Lung (tissue), 12 donors: ENCODE results near the gene LLCFC1. TPM values are rescaled to one million over a fixed set of nuclear protein-coding genes. Genes with fewer than 3 reads are reported as not detected.

ENCODE experiments used
- ATAC-seq: fragments of 200-7000 bp; cut with Tn5 transposase; one replicate; pipeline ENCODE4 v1.9.1; 2020; ENCODE audit warnings: moderate number of reproducible peaks; ENCODE audit not compliant: insufficient read depth, low FRiP score
- DNase-seq, 3 donors: peaks; one replicate each; pipeline ENCODE4 v3.0.0-alpha.2; 2013 to 2017
- H3K27ac ChIP-seq, 2 donors: one replicate each; pipeline ENCODE4 v1.5.1; 2013; ENCODE audit warnings: mild to moderate bottlenecking in 2 of 2, moderate library complexity in 2 of 2, control low read depth in 1 of 2, inconsistent platforms in 1 of 2, low read depth in 1 of 2, low read length in 1 of 2
- H3K27me3 ChIP-seq, 3 donors: one replicate each; pipeline ENCODE4 v1.5.1; 2013; ENCODE audit warnings: low read length in 2 of 3; ENCODE audit not compliant: control insufficient read depth in 3 of 3, insufficient read depth in 3 of 3
- H3K36me3 ChIP-seq, 4 donors: one replicate each; pipeline ENCODE4 v1.5.1; 2013; ENCODE audit warnings: low read length in 4 of 4, mild to moderate bottlenecking in 1 of 4, moderate library complexity in 1 of 4; ENCODE audit not compliant: control insufficient read depth in 4 of 4, insufficient read depth in 4 of 4
- H3K4me1 ChIP-seq, 5 donors: one replicate each; pipeline ENCODE4 v1.5.1; 2013; ENCODE audit warnings: low read length in 5 of 5, mild to moderate bottlenecking in 2 of 5, moderate library complexity in 1 of 5; ENCODE audit not compliant: control insufficient read depth in 5 of 5, insufficient read depth in 5 of 5
- H3K4me3 ChIP-seq: one replicate; pipeline ENCODE4 v1.5.1; 2013; ENCODE audit warnings: mild to moderate bottlenecking, control low read depth, moderate library complexity
- H3K9ac ChIP-seq, 2 donors: one replicate each; pipeline ENCODE4 v1.5.1; 2013; ENCODE audit warnings: low read length in 2 of 2, control low read depth in 1 of 2; ENCODE audit not compliant: insufficient read depth in 1 of 2
- H3K9me3 ChIP-seq, 4 donors: one replicate each; pipeline ENCODE4 v1.5.1; 2013; ENCODE audit warnings: low read length in 3 of 4, mild to moderate bottlenecking in 1 of 4, moderate library complexity in 1 of 4; ENCODE audit not compliant: control insufficient read depth in 4 of 4, insufficient read depth in 3 of 4
- WGBS, 2 donors: extraction: QIAGEN DNeasy Blood & Tissue Kit; methylation state at CpG; one replicate each; pipeline ENCODE4 v1.1.7; 2013; 5-methylcytosine and 5-hydroxymethylcytosine counted together
- polyA plus RNA-seq, 2 donors: library from polyadenylated mRNA; stranded (reverse); fragments of 200-250 nt; gene quantifications; one replicate each; pipeline ENCODE4 v1.2.1, GENCODE V29; 2013
- total RNA-seq, 2 donors: library from RNA; depleted of rRNA in 1 of 2; stranded (reverse); fragments of >200 nt in 1 of 2; gene quantifications; one replicate each; pipeline ENCODE4 v1.2.1, GENCODE V29; 2014 to 2021
- TF ChIP-seq, protein P1 (sequence below): IDR thresholded peaks from 2 replicates; pipeline ENCODE4 v1.5.1; 2012; ENCODE audit warnings: mild to moderate bottlenecking; ENCODE audit errors: control extremely low read depth, extremely low read depth
- donor health status: control.
- donor health status: control.
- donor health status: Bipolar disorder and iron deficiency.
- donor health status: healthy.
- donor health status: DM: yes; HTN: yes; CAD: no.

Gene LLCFC1
- total and polyA plus RNA-seq, 4 donors = 0.22 to 0.70 TPM; not detected in 2

DNA sequence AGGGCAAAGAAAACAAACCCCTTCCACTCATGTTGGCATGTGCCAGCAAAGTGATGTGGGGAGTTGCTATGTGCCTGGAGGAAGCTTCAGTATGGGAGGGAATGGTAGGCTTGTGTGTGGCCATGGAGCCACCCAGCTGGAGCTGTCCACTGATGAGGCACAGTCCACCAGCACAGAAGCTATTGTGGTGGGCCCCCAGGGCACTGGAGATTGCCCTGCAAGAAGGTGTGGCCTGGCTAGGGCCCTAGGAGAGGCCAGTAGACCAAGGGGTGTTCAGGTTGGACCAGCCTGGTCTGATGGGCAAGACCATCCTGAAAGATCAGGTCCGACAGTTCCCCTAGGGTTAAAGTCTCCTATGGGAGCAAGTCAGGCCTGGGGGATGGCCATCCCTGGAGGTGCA, 45.0 kb downstream of the LLCFC1 start:
- H3K4me1 ChIP-seq = no peaks in the 10 kb centered on the region
- WGBS, 2 donors = 97 to 100% methylated on average over 1 of the region's 1 CpG
- H3K27me3 ChIP-seq = no peaks in the 10 kb centered on the region
- H3K36me3 ChIP-seq = no peaks in the 10 kb centered on the region
- TF ChIP-seq, protein P1, sequence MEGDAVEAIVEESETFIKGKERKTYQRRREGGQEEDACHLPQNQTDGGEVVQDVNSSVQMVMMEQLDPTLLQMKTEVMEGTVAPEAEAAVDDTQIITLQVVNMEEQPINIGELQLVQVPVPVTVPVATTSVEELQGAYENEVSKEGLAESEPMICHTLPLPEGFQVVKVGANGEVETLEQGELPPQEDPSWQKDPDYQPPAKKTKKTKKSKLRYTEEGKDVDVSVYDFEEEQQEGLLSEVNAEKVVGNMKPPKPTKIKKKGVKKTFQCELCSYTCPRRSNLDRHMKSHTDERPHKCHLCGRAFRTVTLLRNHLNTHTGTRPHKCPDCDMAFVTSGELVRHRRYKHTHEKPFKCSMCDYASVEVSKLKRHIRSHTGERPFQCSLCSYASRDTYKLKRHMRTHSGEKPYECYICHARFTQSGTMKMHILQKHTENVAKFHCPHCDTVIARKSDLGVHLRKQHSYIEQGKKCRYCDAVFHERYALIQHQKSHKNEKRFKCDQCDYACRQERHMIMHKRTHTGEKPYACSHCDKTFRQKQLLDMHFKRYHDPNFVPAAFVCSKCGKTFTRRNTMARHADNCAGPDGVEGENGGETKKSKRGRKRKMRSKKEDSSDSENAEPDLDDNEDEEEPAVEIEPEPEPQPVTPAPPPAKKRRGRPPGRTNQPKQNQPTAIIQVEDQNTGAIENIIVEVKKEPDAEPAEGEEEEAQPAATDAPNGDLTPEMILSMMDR = no peak
- H3K9me3 ChIP-seq = no peaks in the 10 kb centered on the region
- no peak overlapping the region for H3K9ac ChIP-seq
- DNase-seq (no peak), ATAC-seq (no peak)
- no peak overlapping the region for H3K27ac ChIP-seq
- no peak overlapping the region for H3K4me3 ChIP-seq

Other genes with a start within 250 kb of the LLCFC1 start
- 10 to 100 TPM in 1 of 2 donors, not detected in 1; 16.8 TPM for gene PRSS1, start 190.0 kb upstream of the LLCFC1 start, total RNA-seq
- gene PRSS1, start 190.0 kb upstream of the LLCFC1 start, polyA plus RNA-seq = 1 to 10 TPM in 1 of 2 donors, under 1 TPM in 1; 0.41 to 1.1 TPM
- gene PRSS2, start 168.5 kb upstream of the LLCFC1 start, total RNA-seq = 10 to 100 TPM in 1 of 2 donors, not detected in 1; 47.9 TPM
- gene PRSS2, start 168.5 kb upstream of the LLCFC1 start, polyA plus RNA-seq = 1 to 10 TPM in 1 of 2 donors, under 1 TPM in 1; 0.35 to 1.7 TPM
- gene EPHB6, start 84.4 kb upstream of the LLCFC1 start, total RNA-seq = 10 to 100 TPM; 18.5 to 18.8 TPM
- gene EPHB6, start 84.4 kb upstream of the LLCFC1 start, polyA plus RNA-seq = 1 to 10 TPM; 3.2 to 8.5 TPM
- gene TRPV6, start 53.7 kb upstream of the LLCFC1 start, total RNA-seq = 1 to 10 TPM in 1 of 2 donors, under 1 TPM in 1; 0.43 to 1.2 TPM
- under 1 TPM; 0.40 to 0.63 TPM for gene TRPV6, start 53.7 kb upstream of the LLCFC1 start, polyA plus RNA-seq
- gene TRPV5, start 5.7 kb upstream of the LLCFC1 start, total RNA-seq = not detected
- under 1 TPM in 1 of 2 donors, not detected in 1; 0.05 TPM for gene TRPV5, start 5.7 kb upstream of the LLCFC1 start, polyA plus RNA-seq
- 1 to 10 TPM in 1 of 2 donors, under 1 TPM in 1; 0.52 to 8.3 TPM for gene KEL, start 22.9 kb downstream of the LLCFC1 start, total RNA-seq
- 1 to 10 TPM in 1 of 2 donors, under 1 TPM in 1; 0.23 to 1.6 TPM for gene KEL, start 22.9 kb downstream of the LLCFC1 start, polyA plus RNA-seq
- gene OR9A2, start 87.6 kb downstream of the LLCFC1 start, total RNA-seq = under 1 TPM in 1 of 2 donors, not detected in 1; 0.82 TPM
- gene OR9A2, start 87.6 kb downstream of the LLCFC1 start, polyA plus RNA-seq = not detected
- gene OR6V1, start 112.9 kb downstream of the LLCFC1 start, total RNA-seq = not detected
- gene OR6V1, start 112.9 kb downstream of the LLCFC1 start, polyA plus RNA-seq = not detected
- gene PIP, start 192.6 kb downstream of the LLCFC1 start, total RNA-seq = 10 to 100 TPM in 1 of 2 donors, 1 to 10 TPM in 1; 1.5 to 37.1 TPM
- 10 to 100 TPM; 35.3 to 43.4 TPM for gene PIP, start 192.6 kb downstream of the LLCFC1 start, polyA plus RNA-seq
- gene TAS2R39, start 243.9 kb downstream of the LLCFC1 start, total RNA-seq = not detected
- not detected for gene TAS2R39, start 243.9 kb downstream of the LLCFC1 start, polyA plus RNA-seq